ENCODE measurements around the gene MTERF2.
"Not testable (repeated sequence)": the region's sequence is repeated elsewhere in the genome, so short reads cannot be mapped to it uniquely, and the experiment has no call there.

- TF ChIP-seq CTCF (IDR thresholded peaks at IDR 0.05 in 4 of 5, conservative IDR thresholded peaks at IDR 0.05 in 1 of 5); POLR2A (IDR thresholded peaks at IDR 0.05): not testable (repeated sequence)
Measured at GRCh38 chr12:106996102-106996501, 9.2 kb upstream of the MTERF2 start.
